Esophagus squamous epithelium (tissue), 5 donors: ENCODE measurements around the gene DUSP22. TPM values are rescaled to one million over a fixed set of nuclear protein-coding genes. Genes with fewer than 3 reads are reported as not detected.
A peak's percentile ranks its signal among the peaks of the same experiment; 100 is the strongest.

ENCODE experiments used
- DNase-seq: peaks from one replicate; lab custom pipeline; 2025; lab: John Stamatoyannopoulos, UW
- H3K27ac ChIP-seq, 4 donors: fragments of 200-600 bp; sonication (generic); one replicate each; pipeline ENCODE4 v1.5.1; 2016 to 2019; ENCODE audit warnings: mild to moderate bottlenecking in 1 of 4
- H3K27me3 ChIP-seq, 4 donors: fragments of 200-600 bp; sonication (generic); 1 replicate in 3 of 4; 2 replicates in 1 of 4; pipeline versions ENCODE4 v1.5.1 to v1.6.0; 2017 to 2021; ENCODE audit warnings: antibody characterized with exemption in 1 of 4
- H3K36me3 ChIP-seq, 3 donors: fragments of 200-600 bp; sonication (generic); one replicate each; pipeline ENCODE4 v1.5.1; 2016 to 2019
- H3K4me1 ChIP-seq, 3 donors: fragments of 200-600 bp; sonication (generic); one replicate each; pipeline ENCODE4 v1.5.1; 2017 to 2019
- H3K4me3 ChIP-seq, 4 donors: fragments of 200-600 bp; sonication (generic); 1 replicate in 3 of 4; 2 replicates in 1 of 4; pipeline ENCODE4 v1.5.1; 2016 to 2019; ENCODE audit warnings: mild to moderate bottlenecking in 2 of 4, moderate library complexity in 1 of 4
- H3K9me3 ChIP-seq, 3 donors: fragments of 200-600 bp; sonication (generic); one replicate each; pipeline ENCODE4 v1.5.1; 2016 to 2019
- POLR2A ChIP-seq, 4 donors: fragments of 450-650 bp; IDR thresholded peaks; one replicate each; pipeline ENCODE4 v1.6.1; 2017; ENCODE audit warnings: antibody characterized with exemption in 4 of 4, mild to moderate bottlenecking in 4 of 4, moderate library complexity in 3 of 4
- WGBS, 2 donors: methylation state at CpG; one replicate each; pipeline ENCODE4 v1.1.5; 2018; 5-methylcytosine and 5-hydroxymethylcytosine counted together
- intact Hi-C: fragments of 100-400 bp; cut with DNase I; formaldehyde crosslinking; loops from one replicate; pipeline ENCODE4 v1.15.0; 2022
- total RNA-seq, 4 donors: library from RNA; depleted of rRNA; stranded (reverse); fragments of >200 nt; gene quantifications; one replicate each; pipeline ENCODE4 v1.1.0, GENCODE V29; 2016
- TF ChIP-seq, protein P1 (sequence below), 6 experiments: fragments of 450-650 bp in 4 of 6; fragments of 200-600 bp in 2 of 6; sonication (generic) in 2 of 6; IDR thresholded peaks; one replicate each; pipeline ENCODE4 v1.5.1; 2016 to 2019; ENCODE audit warnings: antibody characterized with exemption in 6 of 6, mild to moderate bottlenecking in 4 of 6, moderate library complexity in 4 of 6
- donor health status: DM: yes; HTN: yes; CAD: no.

The DUSP22 gene
- total RNA-seq, 4 donors from 2014 or later = 34.2 to 54.6 (median 45.2) TPM

- DNase-seq = no peak
- TF ChIP-seq POLR2A (IDR thresholded peaks at IDR 0.05) = no peak
- TF ChIP-seq, protein P1, sequence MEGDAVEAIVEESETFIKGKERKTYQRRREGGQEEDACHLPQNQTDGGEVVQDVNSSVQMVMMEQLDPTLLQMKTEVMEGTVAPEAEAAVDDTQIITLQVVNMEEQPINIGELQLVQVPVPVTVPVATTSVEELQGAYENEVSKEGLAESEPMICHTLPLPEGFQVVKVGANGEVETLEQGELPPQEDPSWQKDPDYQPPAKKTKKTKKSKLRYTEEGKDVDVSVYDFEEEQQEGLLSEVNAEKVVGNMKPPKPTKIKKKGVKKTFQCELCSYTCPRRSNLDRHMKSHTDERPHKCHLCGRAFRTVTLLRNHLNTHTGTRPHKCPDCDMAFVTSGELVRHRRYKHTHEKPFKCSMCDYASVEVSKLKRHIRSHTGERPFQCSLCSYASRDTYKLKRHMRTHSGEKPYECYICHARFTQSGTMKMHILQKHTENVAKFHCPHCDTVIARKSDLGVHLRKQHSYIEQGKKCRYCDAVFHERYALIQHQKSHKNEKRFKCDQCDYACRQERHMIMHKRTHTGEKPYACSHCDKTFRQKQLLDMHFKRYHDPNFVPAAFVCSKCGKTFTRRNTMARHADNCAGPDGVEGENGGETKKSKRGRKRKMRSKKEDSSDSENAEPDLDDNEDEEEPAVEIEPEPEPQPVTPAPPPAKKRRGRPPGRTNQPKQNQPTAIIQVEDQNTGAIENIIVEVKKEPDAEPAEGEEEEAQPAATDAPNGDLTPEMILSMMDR (IDR thresholded peaks at IDR 0.05) = no peak
- Histone ChIP-seq H3K36me3 (no peaks in the 10 kb centered on the region), H3K4me3 (no peak overlapping the region), H3K4me1 (peaks cover 0 to 47% (median 28%) of the 10 kb centered on the region in 3 donors), H3K9me3 (no peaks in the 10 kb centered on the region), H3K27me3 (no peaks in the 10 kb centered on the region), H3K27ac (peak overlapping the region; percentile 29 to 60 (median 39))
- intact Hi-C loops = no loop called here
- 20 to 28% methylated on average over 8 of the region's 8 CpGs for WGBS, 2 donors
Observed at GRCh38 chr6:252775-253535, 39.3 kb upstream of the DUSP22 start.

GRCh38 chr6:254016-254415, 38.3 kb upstream of the DUSP22 start:
- Histone ChIP-seq H3K36me3 (no peaks in the 10 kb centered on the region), H3K27me3 (no peaks in the 10 kb centered on the region), H3K4me1 (peaks cover 0 to 49% (median 28%) of the 10 kb centered on the region in 3 donors), H3K9me3 (no peaks in the 10 kb centered on the region), H3K4me3 (no peak overlapping the region), H3K27ac (peak overlapping the region in 2 of 4 donors; percentile 29 to 60)
- 67 to 75% methylated on average over 8 of the region's 8 CpGs for WGBS, 2 donors
- no peak for DNase-seq
- no peak for TF ChIP-seq POLR2A (IDR thresholded peaks at IDR 0.05)
- TF ChIP-seq, protein P1 (IDR thresholded peaks at IDR 0.05) = no peak
- intact Hi-C loops = no loop called here

DNA sequence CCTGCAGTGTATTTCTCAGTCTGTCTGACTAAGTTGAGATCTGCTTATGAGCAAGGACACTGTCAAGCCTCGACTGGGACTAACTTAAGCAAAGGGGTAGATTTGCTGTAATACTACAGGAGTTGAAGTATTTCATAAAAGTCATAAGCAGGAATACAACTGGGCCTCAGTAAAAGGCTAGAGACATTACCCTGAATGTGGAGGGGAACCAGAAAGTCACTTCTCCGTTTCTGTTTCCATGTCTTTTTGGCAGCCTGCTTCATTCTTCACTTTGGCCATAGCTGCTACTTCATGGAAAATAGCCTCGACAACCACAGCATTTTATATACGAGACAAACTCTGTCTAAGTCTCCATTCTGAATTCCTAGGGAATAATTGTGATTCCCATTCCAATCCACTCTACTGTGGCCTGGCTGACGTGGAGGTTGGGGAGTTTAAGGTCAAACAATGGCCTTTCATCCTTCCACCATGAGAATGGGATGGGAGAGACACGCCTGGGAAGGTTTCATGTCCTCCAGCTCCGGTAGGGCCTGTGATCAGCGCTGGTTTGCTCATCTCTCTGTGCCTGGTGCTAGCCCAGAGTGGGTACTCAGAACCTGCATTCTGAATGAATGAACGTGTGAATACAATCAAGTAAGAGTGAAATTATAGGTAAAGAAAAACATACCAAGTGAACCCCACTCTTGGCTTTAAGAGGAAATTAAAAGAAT, 37.1 kb upstream of the DUSP22 start:
- H3K4me1 ChIP-seq = peaks cover 0 to 49% (median 28%) of the 10 kb centered on the region in 3 donors
- H3K27me3 ChIP-seq = no peaks in the 10 kb centered on the region
- H3K9me3 ChIP-seq = no peaks in the 10 kb centered on the region
- H3K27ac ChIP-seq = no peak overlapping the region
- 82 to 87% methylated on average over 7 to 9 of the region's 9 CpGs for WGBS, 2 donors
- H3K36me3 ChIP-seq = no peaks in the 10 kb centered on the region
- H3K4me3 ChIP-seq = no peak overlapping the region
- TF ChIP-seq, protein P1 (IDR thresholded peaks at IDR 0.05) = no peak
- TF ChIP-seq POLR2A (IDR thresholded peaks at IDR 0.05) = no peak
- intact Hi-C loops = no loop called here
- DNase-seq = no peak

DNA sequence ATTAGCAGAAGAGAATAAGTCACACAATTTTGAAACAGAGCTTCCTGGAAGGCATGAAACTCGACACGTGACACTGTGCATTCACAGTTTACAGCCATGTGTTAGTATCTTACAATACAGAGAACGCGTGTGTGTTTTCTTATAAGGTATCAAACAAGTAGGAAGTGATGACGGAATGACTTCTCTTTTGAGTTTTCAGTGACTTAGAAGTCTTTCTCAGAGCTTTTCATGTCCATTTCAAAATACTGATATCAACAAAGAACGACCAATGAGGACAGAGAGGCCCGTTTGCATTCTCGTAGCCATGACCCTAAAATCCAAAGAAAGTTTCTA, 36.6 kb upstream of the DUSP22 start:
- TF ChIP-seq POLR2A (IDR thresholded peaks at IDR 0.05) = no peak
- TF ChIP-seq, protein P1 (IDR thresholded peaks at IDR 0.05) = no peak
- no peaks in the 10 kb centered on the region for H3K9me3 ChIP-seq
- no peaks in the 10 kb centered on the region for H3K36me3 ChIP-seq
- no peak overlapping the region for H3K4me3 ChIP-seq
- H3K4me1 ChIP-seq = peaks cover 0 to 49% (median 28%) of the 10 kb centered on the region in 3 donors
- 84 to 87% methylated on average over 8 of the region's 8 CpGs for WGBS, 2 donors
- H3K27me3 ChIP-seq = no peaks in the 10 kb centered on the region
- intact Hi-C loops = no loop called here
- no peak overlapping the region for H3K27ac ChIP-seq
- DNase-seq = no peak

- TF ChIP-seq, protein P1 (IDR thresholded peaks at IDR 0.05) = no peak
- TF ChIP-seq POLR2A (IDR thresholded peaks at IDR 0.05) = no peak
- Histone ChIP-seq H3K27ac (no peak overlapping the region), H3K4me3 (no peak overlapping the region), H3K4me1 (peaks cover 0 to 49% (median 28%) of the 10 kb centered on the region in 3 donors), H3K36me3 (no peaks in the 10 kb centered on the region), H3K9me3 (no peaks in the 10 kb centered on the region), H3K27me3 (no peaks in the 10 kb centered on the region)
- 93% methylated on average over 4 to 9 of the region's 9 CpGs for WGBS, 2 donors
- DNase-seq = no peak
- intact Hi-C loops = no loop called here
Observed at GRCh38 chr6:256169-256568, 36.1 kb upstream of the DUSP22 start.
